Measurements from ENCODE around the gene MRPL38.
A peak's percentile ranks its signal among the peaks of the same experiment; 100 is the strongest.
"Not testable (repeated sequence)": the region's sequence is repeated elsewhere in the genome, so short reads cannot be mapped to it uniquely, and the experiment has no call there.

MRPL38 gene

DNA sequence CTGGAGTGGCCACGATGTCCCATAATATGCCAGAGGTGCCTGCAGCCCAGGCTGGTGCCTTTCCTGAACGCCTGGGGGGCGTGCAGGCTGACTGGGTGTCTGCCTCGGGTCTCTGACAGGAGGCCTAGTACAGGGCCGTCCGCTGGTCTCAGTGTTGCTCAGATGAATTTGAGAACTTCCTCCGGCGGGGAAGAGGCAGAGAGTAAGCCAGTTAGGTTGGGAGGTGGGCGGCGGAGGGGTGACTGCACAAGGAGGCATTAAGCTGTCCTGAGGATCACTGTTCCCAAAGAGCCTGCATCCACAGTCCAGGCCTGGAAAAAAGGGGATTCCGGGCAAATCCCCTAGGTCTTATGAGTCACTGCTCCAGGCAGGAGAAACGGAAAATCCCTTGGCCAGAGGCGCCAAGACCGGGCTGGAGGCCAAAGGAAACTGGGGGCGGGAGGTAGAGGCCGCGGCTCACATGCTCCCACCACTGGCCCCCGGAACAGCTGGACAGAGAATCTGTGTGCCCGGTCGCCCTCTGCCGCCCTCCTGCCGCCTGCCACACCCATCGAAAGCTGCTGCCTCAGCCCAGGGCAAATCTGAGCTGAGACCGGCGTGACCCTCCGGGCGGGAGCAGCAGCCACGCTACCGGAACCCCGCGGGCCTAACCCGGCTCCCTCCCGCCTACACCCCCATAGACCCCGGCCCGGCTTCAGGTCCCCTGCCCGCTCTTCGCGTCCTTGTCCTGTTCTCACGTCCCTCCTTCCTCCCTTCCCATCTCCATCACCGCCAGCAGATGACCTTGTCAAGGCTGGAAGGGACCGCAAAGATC lies 27.5 kb downstream of the MRPL38 start:
- peak in 47 of 51 donors; percentile 38 to 93 (median 79) for DNase-seq

DNA sequence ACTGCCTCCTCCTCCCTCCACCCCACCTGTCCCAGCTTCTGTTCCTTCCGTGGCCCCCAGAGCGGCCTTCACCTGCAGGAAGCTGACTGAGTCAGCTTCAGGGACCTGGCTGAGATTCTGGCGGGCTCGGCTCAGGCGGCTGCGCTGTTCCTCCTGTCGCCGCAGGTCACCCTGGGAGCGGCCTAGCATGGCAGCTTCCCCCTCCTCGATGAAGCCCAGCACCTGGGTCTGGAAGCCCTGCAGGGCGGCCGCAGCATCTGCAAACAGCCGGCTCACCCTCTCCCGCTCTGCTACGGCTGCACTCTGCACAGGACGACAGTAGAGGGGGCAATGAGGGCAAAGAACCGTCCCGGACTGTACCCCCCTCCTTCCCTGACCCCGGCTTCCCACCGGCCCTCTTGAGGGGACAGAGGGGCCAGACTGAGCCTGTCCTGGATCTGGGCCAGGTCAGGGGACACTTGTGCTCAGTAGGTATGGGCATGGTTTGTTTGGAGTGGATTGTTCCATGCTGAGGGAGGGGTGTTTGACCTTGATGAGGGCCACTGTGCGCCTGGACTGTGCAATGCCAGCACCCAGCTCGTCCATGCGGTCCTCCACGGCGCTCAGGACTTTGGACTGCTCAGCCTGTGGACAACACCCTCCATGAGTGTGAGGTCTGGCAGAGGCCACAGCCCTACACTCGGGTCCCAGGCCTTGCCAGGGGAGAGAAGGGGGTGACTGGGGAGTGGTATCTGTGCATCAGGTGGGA lies 28.3 kb downstream of the MRPL38 start:
- peak in 3 of 51 donors; percentile 31 to 62 (median 48) for DNase-seq

DNA sequence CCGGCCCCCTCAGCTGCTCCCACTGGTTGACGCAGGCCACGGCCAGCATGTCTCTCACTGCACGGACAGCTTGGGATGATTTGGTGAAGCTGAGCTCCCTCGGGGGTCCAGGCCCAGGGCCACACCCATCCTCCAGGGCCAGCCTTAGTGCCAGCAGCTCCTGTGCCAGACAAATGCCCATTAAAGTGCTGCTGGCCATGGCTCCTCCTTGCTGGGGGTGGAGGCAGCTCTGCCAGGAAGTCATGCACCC lies 28.8 kb downstream of the MRPL38 start:
- DNase-seq = peak in 11 of 51 donors; percentile 32 to 75 (median 59)

DNA sequence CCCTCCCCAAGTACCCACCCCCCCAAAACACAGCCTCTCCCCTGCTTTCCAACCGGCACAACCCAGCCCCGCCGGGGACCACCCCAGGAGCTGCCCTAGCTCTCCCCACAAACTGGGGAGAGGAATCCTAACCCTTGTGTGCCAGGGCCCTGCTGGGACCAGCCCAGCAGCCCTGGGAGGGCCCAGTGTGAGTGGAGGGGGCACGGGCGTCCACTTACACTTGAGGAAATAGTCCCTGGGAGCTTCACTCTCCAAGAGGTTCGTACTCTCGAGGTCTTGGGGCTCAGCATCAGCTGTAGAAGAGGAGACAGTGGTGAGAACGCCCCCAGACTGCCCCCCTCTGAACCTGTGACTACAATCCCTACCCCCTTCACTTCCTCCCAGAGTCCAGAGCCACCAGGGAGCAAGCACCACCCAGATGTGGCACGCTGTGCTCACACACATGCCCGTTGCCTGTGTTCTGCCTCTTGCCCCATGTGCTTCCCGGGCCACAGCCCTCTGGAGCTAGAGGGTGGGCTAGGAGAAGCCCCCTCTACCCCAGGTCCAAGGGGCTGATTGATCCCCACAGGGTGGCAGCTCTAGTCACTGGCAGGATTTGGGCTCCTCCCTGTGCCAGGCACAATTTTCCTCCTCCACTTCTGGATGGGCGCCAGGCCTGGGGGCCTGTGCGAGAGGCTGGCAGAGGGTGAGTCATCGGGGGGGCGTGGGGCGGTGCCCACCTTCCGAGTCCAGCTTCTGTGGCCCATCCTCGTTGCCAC lies 29.3 kb downstream of the MRPL38 start:
- peak in 17 of 51 donors; percentile 27 to 83 (median 48) for DNase-seq

DNA sequence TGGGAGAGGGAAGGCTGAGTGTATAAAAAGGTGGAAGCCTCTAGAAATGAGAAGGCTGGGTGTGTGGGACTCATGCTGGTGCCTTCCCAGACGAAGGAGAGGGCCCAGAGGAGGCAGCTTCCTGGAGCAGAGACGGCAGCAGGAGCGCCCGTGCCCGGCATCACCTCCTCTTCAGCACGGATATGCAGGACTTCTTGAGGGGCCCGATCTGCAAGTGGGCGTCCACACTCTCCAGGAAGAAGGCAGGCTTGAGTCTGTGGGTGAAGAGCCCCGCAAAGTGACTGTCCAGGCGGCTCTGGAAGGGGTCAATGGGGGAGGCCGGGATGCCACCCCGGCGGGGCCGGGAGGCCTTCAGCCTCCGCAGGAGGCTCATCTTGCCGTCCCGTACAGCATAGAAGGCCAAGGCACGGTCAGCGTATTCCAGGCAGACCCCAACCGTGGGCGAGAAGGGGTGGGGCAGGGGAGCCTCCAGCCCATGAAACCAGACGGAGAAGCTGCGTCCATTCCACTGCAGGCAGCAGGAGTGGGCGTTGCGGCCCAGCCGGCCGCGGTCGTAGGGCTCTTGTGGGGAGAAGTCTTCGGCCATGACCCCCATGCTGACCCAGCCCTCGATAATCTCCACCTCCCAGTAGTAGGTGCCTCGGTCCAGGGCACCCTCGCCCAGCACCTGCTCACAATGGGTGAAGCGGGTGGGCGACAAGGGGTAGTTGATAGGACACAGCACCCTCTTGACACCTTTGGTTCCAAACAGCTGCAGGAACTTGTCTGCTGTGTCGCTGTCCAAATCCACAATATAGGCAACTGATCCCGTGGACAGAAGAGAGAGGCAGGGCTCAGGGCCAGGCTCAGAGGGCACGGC lies 30.1 kb downstream of the MRPL38 start:
- DNase-seq = no peak

DNA sequence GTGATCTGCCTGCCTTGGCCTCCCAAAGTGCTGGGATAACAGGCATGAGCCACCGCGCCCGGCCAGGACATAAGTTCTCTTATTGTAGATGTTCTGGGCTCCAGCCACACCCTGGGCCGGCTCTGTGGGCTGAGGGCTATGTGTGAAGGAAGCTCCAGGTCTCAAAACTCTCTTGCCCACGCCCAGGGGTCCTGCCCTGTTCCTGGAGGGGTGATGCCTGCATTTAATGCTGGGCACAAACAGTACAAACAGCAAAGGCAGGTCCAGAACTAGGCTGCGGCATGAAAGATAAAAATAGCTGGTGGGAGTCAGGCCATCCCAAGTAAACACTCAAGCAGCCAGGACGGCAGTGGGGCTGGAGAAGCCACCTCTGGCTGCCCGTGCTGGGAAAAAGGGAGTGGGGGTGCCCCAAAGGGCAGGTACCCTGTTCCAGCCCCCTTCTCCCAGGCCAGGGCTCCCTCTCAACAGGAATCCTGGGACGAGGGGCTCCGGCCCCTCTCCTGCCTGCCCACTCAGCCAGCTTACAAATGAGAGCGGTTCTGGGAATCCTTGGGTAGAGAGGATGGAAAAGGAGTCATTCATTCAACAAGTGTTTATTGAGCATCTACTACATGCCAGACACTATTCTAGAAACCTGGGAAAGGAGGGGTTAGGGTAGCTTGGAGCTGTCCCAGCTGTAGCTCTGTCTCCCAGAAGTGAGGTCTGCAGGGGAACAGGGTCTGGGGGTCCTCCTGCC lies 30.9 kb downstream of the MRPL38 start:
- no peak for DNase-seq

DNA sequence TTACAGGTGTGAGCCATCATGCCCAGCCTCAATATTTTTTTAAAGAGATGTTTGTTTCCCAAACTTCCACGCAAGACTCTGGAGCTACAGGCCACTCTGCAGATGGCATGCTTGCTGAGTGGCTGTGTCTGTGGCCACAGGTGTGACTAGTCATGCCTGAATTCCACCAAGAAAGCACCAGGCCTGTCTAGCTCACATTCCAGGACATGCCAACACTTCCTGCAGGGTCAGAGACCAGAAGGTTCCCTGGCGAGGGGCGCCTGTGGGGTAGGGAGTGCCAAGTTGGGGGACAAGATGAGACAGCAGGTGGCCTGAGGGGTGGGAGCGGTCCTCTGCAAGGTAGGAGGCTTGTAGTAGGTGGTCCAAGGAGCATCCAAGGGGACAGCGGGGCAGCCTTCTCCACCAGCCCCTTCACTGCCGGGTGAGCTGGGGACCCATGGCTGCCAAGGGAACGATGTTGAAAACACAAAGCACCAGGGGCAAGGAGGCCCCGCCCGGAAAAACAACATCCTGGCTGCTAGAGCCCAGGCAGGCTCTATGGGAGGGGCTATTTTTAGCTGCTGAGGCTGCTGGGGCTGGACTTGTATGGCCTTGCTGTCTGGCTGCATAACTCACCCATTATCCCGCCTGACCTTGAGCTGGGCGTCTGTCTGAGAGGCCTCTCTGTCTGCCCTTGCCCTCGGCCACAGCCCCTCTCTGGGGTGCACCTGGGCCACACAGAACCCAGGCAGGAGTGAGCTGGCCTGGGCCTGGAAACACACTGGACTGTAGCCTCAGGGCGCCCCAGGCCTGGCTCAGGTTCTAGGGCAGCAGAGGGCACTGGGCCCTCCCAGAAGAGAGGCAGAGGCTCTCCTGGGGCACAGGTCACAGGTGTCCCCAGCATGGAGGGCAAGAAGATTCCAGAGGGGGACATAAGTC lies 32.0 kb downstream of the MRPL38 start:
- peak in 20 of 51 donors; percentile 27 to 78 (median 52) for DNase-seq

DNA sequence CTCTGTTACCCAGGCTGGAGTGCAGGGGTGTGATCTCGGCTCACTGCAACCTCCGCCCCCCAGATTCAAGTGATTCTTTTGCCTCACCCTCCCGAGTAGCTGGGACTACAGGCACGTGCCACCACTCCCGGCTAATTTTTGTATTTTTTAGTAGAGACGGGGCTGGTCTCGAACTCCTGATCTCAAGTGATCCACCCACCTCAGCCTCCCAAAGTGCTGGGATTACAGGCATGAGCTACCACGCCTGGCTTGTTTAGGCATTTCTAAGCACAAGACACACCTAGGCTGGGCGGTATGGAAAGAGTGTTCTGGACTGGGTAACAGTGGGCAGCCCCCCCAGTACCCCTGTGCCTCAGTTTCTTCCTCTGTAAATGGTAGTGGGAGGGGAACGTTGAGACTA lies 34.5 kb downstream of the MRPL38 start:
- DNase-seq = not testable (repeated sequence)

DNA sequence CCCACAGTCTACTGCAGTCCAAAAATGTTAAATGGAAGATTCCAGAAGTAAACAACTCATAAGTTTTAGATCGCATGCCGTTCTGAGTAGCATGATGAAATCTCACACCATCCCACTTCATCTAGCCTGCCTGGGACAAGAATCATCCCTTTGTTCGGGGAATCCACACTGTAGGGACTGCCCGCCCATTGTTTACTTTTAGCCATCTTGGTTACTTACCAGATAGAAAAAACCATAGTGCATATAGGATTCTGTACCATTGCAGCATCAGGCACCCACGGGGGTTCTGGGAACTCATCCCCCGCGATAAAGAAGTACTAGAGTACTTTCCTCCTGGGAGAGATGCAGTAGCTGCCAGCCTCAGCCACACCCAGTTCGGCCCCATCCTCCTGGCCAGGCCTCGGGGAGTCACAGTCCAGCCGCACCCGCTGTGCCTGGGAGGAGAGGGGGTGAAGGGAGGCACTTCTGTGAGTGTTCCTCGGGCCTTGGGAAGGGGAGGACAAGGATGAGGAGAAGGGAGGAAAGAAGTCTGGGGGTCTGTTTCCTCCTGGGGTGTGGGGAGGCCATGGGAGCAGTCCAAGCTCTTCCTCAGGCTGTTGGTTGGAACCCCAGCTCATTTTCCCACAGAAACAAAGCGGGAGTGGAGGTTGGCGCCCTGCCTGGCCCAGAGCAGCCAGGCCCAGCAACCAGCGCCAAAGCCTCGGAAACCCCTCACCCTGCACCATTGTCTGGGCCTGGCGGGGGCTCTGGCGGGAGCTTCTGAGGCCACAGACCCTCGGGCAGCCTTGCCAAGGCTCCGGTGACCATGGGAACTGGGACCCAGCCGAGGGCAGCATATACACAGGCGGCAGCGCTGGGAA lies 35.2 kb downstream of the MRPL38 start:
- peak in 49 of 51 donors; percentile 40 to 90 (median 76) for DNase-seq

DNA sequence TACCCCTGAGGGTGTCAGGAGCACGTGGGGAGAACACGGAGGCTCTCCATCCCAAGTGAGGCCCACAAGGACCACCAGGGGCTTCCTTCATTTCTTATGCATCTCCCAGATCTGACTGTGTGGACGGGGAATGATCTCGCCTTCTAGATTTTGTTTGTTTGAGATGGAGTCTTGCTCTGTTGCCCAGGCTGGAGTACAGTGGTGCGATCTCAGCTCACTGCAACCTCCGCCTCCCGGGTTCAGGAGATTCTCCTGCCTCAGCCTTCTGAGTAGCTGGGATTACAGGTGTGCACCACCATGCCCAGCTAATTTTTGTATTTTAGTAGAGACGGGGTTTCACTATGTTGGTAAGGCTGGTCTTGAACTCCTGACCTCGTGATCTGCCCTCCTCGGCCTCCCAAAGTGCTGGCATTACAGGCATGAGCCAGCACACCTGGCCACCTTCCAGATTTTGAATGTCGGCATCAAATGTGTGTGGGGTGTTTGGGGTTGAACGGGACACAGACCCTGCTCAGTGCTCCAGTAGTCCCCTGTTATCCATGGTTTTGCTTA lies 35.9 kb downstream of the MRPL38 start:
- DNase-seq = peak in 1 of 51 donors; percentile 67

DNA sequence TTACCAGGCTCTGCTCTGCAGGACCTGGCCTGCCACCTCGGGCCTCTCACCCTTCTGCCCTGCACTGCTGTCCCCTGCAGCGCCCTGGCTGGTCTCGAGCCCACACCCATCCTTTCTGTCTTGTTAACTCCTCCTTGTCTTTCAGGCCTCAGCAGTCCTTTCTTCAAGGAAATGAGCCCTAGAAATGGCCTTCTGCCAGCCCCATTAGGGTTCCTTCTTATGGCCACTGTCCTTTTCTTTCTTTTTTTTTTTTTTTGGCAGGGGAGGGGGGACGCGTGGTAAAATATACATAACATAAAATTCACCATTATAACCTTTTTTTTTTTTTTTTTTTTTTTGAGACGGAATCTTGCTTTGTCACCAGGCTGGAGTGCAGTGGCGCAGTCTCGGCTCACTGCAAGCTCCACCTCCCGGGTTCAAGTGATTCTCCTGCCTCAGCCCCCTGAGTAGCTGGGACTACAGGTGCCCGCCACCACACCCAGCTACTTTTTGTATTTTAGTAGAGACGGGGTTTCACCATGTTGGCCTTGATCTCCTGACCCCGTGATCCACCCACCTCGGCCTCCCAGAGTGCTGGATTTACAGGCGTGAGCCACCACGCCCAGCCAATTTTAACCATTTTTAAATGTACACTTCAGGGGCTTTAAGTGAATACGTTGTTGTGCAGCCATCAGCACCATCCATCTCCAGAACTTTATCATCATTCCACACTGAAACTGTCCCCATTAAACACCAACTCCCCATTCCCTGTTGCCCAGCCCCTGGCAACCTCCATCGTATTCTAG lies 39.1 kb downstream of the MRPL38 start:
- DNase-seq = not testable (repeated sequence)

DNA sequence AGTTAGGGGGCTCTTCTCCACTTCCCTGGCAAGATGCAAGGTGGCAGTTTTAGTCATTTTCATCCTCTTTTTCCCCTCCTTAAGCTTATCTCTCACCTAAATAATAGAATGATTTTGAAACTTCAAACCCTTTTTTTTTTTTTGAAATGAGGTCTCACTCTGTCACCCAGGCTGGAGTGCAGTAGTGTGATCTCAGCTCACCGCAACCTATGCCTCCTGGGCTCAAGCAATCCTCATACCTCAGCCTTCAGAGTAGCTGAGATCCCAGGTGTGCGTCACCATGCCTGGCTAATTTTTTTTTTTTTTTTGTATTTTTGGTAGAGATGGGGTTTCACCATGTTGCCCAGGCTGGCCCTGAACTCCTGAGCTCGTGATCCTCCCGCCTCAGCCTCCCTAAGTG lies 39.8 kb downstream of the MRPL38 start:
- DNase-seq = not testable (repeated sequence)

DNA sequence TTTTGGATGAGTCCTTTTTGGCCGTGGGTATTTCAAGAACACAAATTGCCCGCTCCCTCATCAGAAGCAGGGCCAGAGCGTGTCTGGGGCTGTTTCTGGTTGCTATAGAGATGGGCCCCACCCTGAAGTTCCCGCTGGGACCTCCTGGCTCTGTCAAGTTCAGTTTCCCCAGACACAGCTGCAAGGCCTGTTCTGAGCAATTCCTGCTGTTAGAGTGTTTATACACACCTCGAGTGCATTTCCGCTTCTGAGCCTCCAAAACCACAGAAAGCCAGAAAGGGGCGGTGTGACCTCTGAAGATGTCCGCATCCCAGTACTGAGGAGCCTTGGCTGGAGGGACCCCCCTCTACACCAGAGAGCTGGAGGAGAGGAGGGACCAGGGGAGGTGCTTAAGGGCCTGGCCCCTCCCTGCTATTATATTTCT lies 40.2 kb downstream of the MRPL38 start:
- DNase-seq = no peak

DNA sequence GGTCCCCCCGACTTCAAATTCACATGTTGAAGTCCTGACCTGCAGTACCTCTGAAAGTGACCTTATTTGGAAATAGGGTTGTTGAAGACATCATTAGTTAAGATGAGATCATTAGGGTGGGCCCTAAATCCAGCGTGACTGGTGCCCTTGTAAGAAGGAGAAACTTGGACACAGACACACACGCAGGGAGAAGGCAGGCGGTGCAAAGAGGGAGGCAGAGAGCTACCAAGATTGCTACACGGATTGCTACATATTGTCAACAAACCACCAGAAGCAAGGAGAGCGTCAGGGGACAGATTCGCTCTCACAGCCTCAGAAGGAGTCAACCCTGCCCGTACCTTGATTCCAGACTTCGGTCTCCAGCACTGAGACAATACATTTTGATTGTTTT lies 42.8 kb downstream of the MRPL38 start:
- no peak for DNase-seq

DNA sequence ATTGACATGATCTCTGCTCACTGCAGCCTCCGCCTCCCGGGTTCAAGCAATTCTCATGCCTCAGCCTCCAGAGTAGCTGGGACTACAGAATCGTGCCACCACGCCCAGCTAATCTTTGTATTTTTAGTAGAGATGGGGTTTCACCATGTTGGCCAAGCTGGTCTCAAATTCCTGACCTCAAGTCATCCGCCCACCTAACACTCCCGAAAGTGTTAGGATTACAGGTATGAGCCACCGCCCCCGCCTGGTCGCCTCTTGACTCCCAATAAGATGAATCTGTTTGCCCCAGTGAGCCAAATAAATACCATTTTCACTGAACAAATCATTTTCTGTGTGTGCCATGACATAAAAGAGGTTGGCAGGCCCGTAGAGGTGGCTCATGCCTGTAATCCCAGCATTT lies 45.3 kb downstream of the MRPL38 start:
- DNase-seq = not testable (repeated sequence)

DNA sequence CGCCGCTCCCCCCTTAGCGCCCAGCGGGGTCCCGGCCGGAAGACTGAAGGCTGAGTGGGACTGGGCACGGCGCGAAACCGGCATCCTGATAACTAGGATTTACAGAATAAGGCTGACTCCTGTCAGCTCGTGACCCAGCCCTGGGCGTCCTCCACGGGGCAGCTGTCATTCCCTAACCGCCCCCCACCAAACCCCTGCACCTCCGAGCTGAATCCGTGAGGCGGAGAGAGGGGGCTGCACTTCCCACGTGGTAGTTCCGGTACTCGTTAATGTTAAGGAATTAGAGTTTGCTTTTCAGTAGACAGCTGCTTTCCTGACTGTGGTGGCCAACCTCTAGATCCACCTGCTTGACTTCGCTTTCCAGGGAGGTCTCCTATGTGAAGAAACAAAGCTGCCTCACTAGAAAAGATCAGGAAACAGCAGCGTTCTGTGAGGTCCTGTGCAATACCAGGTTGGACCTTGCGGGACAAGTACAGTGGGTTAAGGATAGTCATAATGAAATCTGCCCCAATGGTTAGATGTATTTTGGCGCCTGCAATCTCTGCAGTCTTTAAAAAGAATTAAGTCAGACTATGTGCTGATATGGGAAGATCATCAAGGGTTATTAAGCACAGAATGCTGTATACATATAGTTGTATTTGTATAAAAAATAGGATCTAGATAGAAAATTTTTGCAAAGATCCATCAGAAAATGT lies 48.5 kb downstream of the MRPL38 start:
- DNase-seq = peak in 13 of 51 donors; percentile 38 to 74 (median 60)

Data from hypothalamus (tissue), 51 donors.